ENCODE data around the gene FCAR.
"Not testable (repeated sequence)": the region's sequence is repeated elsewhere in the genome, so short reads cannot be mapped to it uniquely, and the experiment has no call there.

- not testable (repeated sequence) for TF ChIP-seq POLR2AphosphoS5, POLR2A (IDR thresholded peaks at IDR 0.05; ENCODE audit: low read depth, low read length)
Observed at GRCh38 chr19:54850061-54850640, 23.9 kb upstream of the FCAR start, which contains the start of gene KIR3DL2.

All from GM12892 (cell line).